ENCODE data around the gene CUL4A.
"Not testable (repeated sequence)": the region's sequence is repeated elsewhere in the genome, so short reads cannot be mapped to it uniquely, and the experiment has no call there.

CUL4A gene

DNA sequence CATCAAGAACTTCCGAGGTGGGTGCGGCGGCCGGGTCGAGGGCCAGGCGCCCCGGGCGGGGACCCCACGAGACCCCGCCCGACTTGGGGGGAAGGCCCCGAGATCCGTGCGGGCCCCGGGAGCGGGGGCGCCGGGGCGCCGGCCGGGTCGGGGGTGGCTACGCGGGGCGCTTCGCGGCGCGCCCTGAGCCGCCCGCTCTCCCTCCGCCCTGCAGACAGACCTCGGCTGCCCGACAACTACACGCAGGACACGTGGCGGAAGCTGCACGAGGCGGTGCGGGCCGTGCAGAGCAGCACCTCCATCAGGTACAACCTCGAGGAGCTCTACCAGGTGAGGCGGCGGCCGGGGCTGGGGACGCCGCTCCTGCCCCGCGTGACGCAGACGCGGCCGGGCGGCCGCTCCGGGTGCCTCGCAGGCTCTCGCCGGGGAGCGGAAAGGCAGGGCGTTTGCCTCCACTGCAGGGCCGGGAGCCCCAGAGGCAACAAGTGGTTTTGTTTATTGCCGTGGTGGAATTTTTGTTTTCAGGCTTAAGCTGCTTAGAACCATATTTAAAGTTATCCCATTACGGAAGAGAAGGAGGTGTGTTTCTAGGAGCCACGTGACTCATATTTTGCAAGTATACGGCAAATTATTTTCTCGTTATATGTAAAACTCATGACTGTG is 477 bp downstream of the CUL4A start:
- peak; percentile 53 to 62 for DNase-seq

DNA sequence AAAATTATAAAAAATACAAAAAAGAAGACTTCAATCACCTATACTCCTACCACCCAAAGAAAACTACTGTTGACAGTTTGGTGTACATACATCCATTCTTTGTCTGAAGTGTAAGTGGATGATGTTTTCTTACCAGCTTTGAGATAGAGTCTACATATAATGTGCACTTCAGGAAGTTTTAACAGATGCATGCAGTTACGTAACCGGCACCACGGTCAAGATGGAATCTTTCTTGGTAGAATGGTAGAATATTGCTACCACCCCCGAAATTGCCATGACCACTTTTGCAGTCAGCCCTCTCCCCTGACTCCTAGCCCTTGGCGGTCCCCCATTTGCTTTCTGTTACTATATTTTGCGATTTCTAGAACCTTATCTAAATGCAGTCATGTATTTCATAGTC is 1.4 kb downstream of the CUL4A start:
- no peak for DNase-seq

DNA sequence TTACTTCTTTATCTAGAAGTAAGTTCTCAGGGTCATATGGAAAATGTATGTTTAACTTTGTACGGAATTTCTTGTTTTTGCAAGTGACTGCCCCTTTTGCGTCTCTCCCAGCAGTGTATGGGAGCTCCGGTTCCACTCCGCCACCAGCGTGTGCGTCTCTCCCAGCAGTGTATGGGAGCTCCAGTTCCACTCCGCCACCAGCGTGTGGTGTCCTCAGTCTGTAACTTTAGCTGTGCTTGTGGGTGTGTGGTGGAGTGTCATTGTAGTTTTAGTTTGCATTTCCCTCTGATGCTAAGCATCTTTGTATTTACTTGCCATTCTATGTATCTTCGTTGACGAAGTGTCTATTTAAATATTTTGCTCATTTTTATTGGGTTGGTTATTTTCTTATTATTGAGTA is 2.4 kb downstream of the CUL4A start:
- no peak for DNase-seq

DNA sequence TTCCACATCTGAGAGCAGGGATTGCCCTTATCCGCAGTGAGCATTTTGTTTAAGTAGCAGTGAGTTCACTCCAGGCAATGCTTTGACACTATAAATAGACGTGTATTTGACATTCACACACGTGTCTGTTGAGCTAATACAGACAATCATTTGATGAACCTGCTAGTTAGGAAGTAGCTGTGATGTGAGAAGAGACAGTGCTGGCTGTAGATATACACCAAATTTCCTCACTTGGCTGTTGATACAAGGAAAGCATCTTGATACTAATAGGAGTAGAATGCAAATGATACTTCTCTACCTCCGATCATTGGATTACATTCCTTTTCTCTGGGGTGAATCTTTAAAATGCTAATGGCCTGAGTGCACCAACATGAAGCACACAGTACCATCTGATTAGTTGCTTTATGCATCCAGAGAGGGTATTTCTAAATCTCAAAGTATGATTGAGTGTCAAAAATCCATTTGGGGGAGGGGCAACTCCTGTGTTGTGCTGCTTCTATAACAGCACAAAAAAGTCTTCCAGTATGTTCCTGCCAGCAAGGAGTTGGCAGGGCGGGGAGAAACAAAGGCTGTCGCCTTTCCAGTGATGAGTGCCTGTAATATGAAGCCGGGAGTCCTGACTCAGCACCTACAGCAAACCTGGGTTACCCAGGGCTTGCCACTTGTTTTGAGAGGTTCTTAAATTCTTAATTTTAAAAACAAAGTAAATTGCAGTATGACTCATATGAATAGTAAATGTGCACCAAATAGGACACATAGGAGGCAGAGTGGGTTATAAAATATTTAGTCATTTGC is 7.0 kb downstream of the CUL4A start:
- no peak for DNase-seq

DNA sequence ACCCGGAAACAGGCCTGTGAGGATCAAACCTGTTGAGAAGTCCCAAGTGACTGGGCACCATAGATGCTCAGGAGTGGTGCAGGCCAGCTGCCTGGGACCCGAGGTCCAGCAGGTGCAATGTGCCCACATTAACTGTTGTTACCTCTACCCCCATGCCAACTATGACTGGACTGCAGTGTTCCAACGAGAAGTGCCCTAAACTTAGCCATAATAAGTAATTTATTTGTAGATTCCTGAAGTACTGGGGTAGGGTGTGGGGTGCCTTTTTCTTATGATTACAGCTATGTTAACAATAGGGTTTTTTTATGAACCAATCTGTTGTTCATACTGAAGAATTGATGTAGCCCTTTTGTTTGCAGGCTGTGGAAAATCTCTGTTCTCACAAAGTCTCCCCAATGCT is 9.2 kb downstream of the CUL4A start:
- DNase-seq, result no peak

DNA sequence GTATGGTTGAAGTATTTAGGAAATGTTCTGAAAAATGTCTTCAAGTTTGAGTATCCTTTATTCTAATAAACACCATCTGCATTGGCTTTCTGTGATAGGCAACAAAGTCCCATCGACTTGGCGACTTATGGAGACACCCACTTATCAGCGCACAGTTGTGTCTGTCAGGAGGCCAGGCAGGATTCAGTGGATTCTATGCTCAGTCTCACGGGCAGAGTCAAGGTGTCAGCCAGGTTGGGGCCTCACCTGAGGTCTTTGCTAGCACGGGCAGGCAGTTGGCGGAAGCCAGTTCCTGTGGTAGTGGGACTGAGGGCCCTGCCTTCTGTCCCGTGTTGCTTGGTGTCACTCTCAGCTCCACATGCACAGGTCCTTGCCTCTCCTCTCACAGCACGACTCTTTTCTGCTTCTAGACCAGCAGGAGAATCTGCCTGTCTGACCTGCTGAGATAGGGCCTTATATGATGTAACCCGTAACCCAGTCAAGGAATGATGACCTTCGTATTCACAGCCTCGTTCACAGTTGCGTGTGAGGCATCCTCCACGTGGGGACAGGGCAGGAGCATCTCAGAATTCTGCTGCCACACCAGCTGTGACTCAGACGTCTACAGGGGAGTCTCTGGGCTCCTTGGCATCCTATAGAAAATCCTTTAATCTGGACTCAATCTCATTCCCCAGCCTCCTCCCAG is 10.0 kb downstream of the CUL4A start:
- no peak for DNase-seq

DNA sequence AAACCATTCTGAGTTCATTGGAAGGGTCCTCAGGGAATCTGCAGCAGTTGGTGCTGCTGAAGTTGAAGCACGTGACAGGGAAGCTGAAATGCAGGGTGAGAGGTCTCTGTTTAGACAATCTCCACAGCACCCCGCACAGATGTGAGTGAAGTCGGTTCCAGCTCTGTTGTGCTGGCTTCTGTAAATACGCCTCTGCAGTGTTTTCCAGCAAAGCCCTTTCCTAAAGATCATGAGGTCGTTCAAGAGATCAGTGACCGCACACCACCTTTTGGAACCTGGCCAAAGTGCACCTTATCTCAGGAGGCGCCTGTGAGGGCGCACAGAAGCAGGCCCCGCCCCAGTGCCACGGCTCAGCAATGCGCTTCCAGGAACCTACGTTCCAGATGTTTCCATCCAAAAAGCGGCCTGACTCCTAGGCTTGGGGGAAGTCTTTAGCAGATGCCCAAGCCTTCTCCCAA is 10.8 kb downstream of the CUL4A start:
- DNase-seq, result no peak

DNA sequence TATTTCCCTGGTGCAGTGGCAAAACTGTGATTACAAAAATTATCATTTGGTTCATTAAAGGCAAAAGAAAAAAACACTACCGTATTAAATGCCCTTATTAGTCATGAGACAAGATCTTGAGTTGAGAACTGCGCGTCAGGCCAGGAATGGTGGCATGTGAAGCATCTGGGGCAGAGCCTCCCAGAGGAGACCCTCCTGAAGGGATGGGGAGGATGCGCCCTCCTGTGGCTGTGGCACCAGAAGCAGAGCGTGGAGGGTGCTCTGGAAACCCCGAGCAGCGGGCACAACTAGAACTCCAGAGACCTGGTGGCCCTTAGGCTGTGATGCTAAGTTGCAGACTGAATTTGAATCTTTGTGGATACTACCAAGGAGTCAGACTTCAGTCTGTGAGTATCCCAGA is 11.5 kb downstream of the CUL4A start:
- no peak for DNase-seq

DNA sequence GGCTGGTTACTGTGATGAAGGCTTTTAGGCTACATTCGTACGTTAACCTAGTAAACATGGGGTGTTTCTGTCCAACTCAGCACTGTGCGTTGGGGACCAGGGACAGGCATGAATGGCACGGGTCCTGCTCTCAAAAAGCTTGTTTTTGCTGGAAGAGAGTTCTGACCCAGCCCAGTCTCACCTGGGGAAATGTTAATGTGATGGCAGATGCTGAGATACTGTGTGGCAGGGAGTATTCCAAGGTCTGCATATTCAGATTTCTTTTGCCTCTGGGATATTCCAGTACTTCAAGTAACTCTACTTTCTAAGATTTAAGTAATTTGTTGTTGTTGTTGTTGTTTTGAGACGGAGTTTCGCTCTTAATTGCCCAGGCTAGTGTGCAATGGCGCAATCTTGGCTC is 13.7 kb downstream of the CUL4A start:
- DNase-seq, result no peak

DNA sequence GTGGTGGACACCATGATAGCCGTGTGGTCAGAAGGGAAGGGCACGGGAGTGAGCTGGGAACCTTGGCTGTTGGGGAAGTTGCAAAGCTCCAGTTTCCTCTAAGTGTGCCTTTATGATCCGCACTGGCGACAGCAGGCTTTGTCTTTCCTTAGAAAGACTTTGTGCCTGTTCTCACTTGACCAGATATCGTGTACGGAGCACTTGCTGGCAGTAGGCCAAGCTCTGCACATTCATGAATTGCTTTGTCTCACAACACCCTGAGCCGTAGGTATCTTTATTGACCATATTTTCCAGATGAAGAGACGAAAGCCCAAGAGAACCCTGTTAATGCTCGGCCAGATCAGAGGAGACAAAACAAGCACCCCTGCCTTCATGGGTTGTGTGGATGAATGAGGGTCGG is 15.1 kb downstream of the CUL4A start:
- no peak for DNase-seq

DNA sequence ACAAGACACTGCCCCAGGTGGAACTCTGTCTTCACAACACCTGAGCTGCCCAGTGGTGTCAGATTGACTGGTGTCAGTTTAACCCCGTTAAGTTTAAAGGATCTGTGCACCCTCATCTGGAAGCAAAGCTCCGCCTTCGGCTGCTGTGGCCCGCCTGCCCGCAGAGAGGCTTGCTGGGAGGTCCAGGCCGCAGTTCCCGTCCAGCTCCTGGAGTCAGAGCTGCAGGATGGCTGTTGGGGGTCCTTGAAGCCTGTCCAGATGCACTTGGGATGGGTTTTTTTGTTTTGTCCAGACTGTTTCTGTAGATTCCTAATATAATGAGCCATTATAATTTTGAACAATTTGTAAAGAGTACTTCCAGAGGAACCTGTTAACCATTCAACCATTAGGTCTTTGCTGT is 16.1 kb downstream of the CUL4A start:
- DNase-seq, result no peak

DNA sequence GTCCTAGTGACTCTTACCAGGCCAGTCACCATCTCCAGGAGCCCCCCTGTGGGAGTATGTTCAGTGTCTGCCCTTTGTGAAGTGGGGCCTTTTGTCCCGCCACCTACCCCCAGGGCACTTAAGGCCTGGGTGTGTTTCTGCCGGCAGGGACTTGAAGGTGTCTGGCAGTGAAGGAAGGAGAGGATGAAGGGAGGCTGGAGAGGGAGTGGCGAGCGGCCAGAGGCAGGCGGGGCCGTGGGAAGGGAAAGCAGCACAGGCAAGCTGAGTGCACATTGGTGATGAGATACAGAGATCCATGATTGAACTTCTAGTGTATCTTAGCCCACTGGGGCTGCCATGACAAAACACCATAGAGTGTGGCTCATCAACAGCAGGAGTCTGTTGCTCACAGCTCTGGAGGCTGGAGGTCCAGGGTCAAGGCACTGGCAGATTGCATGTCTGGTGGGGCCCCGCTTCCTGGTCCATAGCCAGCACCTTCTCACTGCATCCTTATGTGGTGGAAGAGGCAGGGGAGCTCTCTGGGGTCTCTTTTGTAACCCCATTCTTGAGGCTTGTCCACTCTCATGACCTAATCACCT is 17.5 kb downstream of the CUL4A start:
- DNase-seq, result no peak

DNA sequence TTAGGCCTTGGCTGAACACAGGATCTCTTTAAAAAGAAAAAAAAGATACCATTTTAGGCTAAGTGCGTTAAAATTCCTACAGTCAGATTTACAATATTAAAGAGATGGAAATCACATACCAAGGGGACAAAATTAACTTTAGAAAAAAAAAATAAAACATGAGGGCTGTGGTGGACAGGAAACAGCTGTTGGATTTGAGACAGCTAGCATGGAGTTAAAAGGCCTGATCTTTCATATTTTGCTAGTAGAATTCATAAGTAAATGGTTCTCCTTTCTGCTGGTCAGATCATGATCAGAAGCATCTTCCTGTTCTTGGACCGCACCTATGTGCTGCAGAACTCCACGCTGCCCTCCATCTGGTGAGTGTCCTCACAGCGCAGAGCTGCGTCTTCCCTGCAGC is 19.7 kb downstream of the CUL4A start:
- no peak for DNase-seq

DNA sequence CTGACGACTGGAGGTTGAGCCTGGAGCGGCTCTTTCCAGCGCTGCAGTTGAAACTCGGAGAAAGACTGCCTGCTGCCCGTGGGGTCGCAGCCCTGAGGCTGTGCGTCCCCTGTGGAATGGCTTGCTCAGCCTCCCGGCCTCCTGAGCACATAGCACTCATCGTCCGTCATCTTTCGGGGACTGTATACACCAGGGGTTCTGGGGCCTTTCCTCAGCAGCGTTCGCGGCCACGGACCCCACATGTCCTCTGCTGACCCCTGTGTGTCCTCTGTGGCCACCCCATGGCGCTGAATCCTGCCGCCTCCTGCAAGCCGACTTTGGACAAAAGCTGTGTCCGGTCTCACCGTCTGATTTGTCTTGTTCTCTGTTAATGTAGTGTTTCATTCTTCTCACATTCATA is 20.4 kb downstream of the CUL4A start:
- no peak for DNase-seq

DNA sequence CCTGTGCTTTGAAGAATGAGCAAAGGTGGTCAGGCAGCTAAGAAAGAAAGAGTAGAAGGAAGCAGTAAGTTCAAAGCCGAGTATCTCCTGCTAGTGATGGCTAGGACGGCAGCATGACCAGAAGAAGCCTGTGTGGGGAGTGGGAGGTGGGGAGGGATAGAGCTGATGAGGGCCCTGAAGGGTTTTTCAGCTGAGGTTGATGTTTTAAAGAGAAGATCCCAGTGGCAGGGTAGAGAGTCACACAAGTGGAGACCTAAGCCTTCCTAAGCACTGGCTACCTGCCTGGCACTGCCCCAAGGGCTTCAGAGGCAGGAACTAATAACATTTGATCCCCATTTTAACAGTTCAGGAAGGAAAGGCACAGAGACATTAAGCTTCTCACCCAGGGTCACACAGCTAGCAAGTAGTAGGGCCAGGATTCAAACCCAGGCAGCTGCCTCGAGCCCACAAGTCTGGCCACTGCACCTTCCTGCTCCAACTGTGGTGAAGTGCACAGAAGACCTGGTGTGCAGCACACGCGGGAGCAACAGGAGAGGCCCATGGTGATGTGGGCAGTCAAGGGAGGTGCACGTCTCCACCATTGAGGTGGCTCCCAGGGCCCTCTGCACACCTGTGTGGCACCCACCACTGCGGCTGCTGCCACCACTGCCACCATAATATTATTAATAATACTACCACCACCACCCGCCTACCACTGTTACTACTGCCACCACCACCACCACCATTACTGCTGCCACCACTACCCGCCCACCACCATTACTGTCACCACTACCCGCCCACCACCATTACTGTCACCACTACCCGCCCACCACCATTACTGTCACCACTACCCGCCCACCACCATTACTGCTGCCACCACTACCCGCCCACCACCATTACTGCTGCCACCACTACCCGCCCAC is 22.1 kb downstream of the CUL4A start:
- DNase-seq, result no peak

DNA sequence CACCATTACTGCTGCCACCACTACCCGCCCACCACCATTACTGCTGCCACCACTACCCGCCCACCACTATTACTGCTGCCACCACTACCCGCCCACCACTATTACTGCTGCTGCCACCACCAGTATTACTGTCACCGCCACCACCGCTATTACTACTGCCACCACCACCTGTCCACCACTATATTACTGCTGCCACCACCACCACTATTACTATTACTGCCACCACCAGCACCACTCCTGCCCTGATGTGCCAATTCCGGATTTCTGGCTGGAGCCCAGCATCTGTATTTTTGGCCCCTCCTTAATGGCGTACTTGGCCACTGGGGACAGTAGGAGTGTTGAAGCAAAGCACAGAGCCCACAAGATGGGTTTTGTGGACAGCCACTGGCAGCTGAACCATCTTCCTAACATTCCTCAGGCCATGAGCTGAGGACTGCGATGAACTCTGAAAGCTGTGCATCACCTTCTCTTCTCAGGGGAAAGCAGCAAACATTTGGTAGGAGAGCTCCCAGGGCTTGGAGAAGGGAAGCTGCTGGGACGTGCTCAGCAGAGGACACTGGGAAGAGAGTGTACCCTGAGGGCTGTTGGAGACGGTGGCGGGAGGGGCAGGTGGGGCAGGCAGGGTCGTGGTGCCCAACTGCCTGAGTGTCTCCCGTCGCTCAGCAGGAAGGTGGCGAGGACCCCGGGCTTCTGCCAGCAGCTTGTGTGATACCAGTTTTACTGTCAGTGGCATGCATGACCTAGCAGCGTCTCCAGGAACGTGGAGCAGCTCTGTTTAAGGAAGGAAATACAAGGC is 23.0 kb downstream of the CUL4A start:
- DNase-seq, result no peak

DNA sequence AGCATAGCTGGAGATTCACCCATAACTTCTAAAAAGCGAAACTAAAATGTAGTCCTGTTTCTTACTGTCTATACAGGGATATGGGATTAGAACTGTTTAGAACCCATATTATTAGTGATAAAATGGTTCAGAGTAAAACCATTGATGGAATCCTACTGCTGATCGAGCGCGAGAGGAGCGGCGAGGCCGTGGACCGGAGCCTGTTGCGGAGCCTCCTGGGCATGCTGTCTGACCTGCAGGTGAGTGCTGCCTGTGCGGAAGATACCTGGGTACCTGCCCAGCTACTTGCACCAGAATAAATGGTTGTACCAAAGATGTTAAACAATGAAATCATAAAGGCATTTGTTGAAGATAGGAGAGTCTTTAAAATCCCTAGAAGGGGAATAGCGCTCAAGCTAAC is 23.7 kb downstream of the CUL4A start:
- DNase-seq, result no peak

DNA sequence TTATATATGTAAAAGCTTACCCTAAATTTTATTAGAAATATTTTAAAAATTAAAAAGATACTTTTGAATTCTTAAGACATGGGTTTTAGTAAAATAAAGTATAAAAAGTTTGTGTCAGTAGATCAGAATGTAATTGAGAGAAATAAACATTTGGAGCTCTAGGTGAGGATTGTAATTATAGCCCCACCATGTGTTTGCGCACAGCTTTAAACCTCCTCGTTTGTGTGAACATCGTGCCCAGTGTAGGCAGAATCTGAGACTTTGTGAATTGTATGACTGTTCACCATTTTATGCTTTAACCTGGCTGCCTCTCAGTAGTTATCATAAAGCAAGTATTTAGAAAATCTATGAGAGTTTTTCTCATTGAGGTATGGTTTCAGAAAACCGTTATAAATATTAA is 29.1 kb downstream of the CUL4A start:
- DNase-seq, result no peak

DNA sequence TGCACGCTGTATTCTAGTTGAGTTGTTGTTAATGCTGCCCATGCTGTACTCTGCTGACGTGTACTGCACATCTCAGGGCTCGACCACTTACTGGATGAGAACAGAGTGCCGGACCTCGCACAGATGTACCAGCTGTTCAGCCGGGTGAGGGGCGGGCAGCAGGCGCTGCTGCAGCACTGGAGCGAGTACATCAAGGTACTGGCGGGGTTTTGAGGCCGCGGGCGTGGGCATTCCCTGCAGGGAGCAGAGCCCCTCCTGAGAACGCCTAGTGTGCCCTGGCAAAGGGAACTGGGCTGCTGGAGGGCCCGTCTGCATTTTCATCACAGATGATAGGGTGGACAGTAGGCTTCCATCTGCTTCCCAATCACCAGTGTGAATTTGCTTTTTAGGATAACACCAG is 29.9 kb downstream of the CUL4A start:
- no peak for DNase-seq

DNA sequence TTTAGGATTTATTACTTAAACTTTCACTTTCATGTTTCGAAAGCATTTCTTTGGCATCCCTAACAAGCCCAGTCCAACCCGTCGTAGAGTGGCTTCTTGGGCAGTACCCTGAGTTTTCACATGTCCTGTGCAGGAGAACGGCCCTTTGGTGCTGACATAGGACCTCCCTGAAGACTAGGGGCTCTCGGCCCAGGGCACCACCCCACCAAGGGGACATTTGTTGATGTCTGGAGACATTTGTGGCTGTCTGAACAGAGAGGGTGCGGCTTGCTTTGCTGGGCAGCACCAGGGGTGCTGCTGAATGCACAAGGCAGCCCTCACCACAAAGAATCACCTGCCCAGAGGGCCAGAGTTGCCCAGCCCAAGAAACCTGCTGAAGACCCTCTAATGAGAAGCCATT is 30.6 kb downstream of the CUL4A start:
- DNase-seq, result no peak

DNA sequence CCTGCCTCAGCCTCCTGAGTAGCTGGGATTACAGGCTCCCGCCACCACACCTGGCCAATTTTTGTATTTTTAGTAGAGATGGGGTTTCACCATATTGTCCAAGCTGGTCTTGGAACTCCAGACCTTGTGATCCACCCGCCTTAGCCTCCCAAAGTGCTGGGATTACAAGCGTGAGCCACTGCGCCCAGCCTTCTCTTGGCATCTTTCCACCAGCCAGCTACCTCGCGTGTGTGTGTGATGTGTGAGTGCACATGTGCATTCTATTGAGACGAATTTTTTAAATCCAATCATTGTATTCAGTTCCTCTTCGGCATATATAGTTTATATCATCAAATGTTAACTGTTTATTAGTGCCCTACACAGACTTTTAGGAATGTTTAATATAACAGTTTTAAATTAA is 32.2 kb downstream of the CUL4A start:
- DNase-seq, result not testable (repeated sequence)

DNA sequence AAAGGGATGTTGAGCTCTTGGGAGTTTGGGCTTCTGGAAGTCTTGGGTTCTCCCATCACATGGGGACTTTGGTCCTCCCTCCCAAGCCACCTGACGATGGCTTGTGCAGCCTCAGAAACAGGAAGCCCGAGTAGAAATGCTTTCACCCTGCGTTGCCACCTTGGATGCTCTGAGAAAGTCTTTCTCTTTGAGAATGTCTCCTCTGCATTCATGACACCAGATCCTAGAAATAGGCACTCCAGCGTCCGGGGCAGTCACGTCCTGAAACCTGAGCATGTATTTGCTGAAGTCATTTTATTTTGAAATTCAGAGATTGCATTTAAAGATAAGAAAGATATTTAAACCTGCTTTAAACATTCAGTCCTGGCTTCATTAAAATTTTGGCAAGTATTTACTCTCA is 34.4 kb downstream of the CUL4A start:
- DNase-seq, result no peak
